HG03196 (cell line): Measurements from ENCODE around the gene NME8.

Source experiments
- ATAC-seq: cut with Tn5 transposase; IDR thresholded peaks from one replicate; pipeline ENCODE4 v1.9.1; 2021; ENCODE audit not compliant: unreplicated experiment

NME8 gene

GRCh38 chr7:37899712-37900247, 51.4 kb downstream of the NME8 start:
- no peak for ATAC-seq

GRCh38 chr7:37901236-37901827, 52.9 kb downstream of the NME8 start:
- ATAC-seq, result no peak

DNA sequence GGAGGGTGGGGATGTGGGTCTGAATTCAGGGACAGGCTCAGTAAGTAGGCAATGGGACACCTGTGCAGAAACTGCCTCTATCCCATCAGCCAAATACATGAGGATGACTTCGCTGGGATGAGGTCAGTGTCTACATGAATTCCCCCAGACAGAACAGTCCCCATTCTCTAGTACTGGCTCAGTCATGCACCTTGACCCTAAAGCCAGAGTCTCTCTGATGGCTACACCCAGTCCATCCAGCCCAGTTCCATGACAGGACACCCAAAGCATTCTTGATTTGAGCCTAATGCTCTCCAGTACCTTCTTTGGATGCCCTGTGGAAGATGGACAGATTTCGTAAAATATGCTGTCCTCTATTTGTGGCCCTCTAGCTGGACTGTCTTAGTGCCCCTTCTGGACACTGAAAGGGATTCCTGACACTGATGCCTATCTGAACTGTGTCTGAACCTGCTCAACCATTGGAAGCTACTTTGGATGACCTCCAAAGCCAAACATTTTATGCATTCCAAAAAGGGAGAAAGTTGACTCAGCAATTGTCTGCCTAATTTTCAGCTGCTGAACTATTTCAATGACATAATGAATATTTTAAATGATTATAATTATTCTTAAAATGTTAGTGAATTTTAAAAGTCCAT, 53.6 kb downstream of the NME8 start:
- ATAC-seq, result no peak

DNA sequence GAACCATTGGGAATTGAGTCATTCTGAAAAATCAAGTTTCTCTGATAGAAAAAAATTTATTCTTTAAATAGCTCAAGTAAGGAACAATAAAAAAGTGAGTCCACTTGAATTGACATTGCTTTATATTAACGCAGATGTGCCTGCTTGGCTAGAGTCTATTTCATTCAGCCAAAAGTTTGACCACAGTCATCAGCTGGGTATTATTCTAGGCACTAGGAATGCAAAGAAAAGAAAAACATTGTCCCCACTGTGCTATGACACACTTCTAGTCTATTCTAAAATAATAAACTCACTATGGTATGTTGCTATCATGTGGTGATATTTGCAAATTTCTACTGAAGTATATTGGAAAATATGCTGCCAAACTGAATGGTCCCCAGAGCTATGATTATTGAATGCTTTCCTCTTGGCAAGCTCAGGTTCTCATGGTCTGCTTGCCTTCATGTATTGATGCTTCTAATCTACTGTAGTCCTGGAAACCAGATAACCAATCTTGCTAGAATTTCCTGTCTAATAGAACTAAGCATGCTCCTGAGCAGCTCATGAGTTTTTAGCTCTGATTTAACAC, 59.9 kb downstream of the NME8 start:
- ATAC-seq, result no peak

GRCh38 chr7:37912756-37913155, 64.4 kb downstream of the NME8 start:
- no peak for ATAC-seq

DNA sequence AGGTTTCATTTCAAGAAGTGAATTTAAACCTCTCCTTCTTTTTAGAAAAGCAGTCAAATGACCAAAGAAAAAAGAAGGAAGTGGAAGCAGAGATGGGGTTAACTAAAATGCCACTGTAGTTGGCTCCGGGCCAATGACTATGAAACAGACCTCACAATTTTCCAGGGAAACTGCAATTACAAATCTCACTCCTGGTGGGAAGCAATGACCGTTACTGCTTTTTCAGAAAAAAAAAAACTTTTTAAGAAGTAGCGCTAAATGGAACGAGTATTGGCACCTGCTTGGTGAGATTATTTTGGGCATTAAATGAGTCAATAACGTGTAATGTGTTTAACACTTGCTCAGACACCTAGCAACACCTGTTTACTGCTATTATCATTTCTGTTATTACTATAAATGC, 67.0 kb downstream of the NME8 start:
- no peak for ATAC-seq

DNA sequence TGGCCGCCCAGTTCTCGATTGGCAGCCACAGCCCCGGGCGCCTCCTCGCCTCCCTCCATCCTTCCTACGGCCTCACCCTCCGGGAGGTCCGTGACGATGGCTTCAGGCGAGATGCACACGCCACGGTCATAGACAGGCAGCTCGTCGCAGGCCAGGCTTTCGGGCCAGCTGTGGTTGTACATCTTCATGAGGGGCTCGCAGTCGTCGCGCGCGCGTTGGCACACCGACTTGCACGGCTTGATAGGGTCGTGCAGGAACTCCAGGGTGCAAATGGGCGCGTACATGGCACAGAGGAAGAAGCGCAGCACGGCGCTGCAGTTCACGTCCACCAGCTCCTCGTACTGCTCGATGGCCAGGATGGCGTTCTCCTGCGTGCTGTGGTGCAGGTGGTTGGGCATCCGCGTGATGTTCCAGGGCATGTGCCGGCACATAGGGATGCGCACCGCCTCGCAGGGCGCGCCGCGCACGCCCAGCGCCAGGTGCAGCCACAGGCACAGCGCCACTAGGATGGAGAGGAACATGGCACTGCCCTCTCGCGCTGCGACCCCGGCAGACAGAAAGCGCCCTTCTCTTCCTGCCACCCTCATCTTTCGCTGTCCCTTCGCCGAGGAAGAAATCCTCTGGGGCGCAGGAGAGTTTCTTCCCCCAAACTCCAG, 67.7 kb downstream of the NME8 start:
- no peak for ATAC-seq

GRCh38 chr7:37916673-37917660, 68.6 kb downstream of the NME8 start, which contains the start of gene SFRP4:
Gene SFRP4, minus strand, starts transcription at chr7:37916817. Its CDS starts 280 bp downstream, at chr7:37916537.
- peak; percentile 39 for ATAC-seq

DNA sequence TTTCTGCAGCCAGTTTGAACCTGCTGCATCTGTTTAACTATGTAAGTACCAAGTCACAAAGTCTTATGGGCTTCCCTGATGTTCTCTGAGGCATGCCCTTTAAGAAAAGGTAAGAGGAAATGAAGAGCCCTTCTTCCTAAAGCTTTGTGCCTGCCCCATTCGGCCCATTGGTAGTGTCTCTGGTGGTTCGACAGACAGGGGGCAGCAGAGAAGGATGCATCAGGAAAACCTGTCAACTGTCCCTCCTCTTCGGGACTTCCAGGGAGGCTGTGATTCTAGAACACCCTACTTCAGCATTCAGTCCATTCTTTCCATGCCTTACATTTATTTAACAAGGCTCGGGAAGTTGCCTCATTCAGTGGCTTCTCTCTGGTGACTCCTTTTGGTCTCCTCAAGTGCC, 70.1 kb downstream of the NME8 start:
- ATAC-seq, result no peak

- ATAC-seq, result peak; percentile 44
Measured at GRCh38 chr7:37920305-37920848, 72.0 kb downstream of the NME8 start, which contains the start of gene EPDR1. Gene EPDR1, plus strand, starts transcription at chr7:37920640. Its CDS starts 300 bp downstream, at chr7:37920940.

GRCh38 chr7:37920849-37921805, 72.7 kb downstream of the NME8 start:
- ATAC-seq, result peak; percentile 55

DNA sequence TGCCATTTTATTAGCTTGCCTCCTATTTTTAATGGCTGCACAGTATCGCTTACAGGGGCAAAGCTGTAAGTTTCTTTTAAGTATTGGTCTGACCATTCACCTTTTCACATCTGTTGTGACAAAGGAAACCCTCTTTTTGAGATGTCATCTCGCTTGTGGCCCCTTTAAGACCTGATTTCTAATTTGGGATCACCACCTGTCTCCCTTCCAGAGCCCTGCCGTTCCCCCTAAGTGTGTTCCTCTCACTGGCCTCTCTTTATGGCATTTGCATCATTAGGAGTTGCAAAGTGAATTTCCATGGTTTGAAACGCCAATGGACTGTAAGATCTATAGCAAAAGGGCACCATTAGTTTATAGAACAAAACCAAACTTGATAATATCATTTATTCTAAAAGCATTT, 73.5 kb downstream of the NME8 start:
- no peak for ATAC-seq

- ATAC-seq, result no peak
Measured at GRCh38 chr7:37923996-37924395, 75.6 kb downstream of the NME8 start.

- ATAC-seq, result no peak
Measured at GRCh38 chr7:37924491-37925041, 76.2 kb downstream of the NME8 start.

DNA sequence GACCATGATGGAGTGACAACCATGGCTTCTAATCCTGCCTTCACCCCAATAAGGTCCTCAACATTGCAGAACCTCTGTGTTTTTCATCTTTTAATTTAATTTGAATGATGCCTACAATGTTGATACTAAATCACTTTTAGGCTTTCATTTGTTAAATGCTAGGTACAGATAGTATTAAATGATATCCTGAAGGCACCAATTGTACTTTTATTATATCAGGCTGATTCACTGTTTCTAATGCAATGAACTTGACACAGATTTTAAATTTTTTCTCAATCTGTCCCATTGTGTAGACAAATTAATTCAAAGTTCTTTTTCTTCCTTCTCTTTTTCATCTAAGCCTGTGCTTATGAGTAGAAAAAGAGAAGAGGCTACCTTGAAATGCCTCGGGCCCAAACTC, 77.2 kb downstream of the NME8 start:
- ATAC-seq, result no peak

DNA sequence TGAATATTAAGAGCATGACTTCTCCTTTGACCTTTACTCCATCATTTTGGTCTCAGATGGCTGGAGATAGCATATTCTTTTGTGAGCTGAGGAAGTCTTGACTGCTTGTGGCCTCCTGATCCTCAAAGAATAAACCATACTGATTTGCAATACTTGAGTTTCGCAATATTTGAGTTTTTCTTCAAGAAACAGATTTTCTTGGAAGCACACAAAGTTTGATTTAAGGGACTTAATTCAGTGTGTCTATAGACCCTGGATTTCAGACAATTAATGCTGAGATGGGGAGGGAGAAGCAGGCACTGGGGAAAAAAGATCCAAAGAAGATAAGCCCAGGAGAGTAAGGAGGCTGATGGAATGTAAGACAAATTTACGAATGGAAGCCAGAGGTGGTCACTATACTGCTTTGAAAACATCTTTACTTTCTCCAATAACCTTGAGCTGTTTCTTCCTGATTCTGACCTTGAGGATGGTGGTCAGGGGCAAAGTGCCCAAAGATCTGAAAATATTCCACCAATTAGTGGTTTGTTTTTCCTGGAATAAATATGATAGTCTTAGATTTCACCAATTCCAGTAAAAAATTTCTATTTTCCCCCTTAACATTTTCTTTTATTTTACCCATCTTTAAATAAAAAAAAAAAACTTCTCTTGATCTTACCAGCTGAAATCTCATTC, 79.5 kb downstream of the NME8 start:
- ATAC-seq, result no peak

DNA sequence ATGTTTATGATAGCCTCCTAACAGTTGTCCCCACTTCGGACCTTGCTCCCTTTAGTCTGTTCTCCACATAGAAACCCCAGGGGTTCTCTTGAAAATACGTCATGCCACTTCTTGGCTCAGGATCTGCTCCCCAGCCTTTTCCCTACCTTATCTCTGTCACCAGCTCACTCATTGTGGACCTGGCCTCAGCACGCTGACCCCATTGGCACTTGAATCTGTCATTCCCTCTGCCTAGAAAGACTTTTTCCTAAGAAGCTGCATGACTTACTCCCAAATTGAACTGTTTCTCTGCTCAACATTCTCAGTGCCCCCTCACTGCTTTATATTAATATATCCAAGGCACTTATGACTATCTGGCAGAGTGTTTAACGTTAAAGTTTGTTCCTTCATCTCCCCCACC, 80.5 kb downstream of the NME8 start:
- no peak for ATAC-seq

- ATAC-seq, result no peak
Measured at GRCh38 chr7:37930226-37930948, 82.0 kb downstream of the NME8 start.
